ENCODE measurements around the gene SGF29.
"Not testable (repeated sequence)": the region's sequence is repeated elsewhere in the genome, so short reads cannot be mapped to it uniquely, and the experiment has no call there.

- not testable (repeated sequence) for TF ChIP-seq POLR2A, CTCF, EP300, POLR2AphosphoS5 (IDR thresholded peaks at IDR 0.05)
Observed at GRCh38 chr16:28566233-28566925, 12.7 kb downstream of the SGF29 start.
